C1 segment of cervical spinal cord (tissue), 14 donors: Measurements from ENCODE around the gene PLEKHM2.

Experiments
- DNase-seq, 14 donors: peaks; one replicate each; lab custom pipeline; 2025; lab: John Stamatoyannopoulos, UW

Gene PLEKHM2

DNA sequence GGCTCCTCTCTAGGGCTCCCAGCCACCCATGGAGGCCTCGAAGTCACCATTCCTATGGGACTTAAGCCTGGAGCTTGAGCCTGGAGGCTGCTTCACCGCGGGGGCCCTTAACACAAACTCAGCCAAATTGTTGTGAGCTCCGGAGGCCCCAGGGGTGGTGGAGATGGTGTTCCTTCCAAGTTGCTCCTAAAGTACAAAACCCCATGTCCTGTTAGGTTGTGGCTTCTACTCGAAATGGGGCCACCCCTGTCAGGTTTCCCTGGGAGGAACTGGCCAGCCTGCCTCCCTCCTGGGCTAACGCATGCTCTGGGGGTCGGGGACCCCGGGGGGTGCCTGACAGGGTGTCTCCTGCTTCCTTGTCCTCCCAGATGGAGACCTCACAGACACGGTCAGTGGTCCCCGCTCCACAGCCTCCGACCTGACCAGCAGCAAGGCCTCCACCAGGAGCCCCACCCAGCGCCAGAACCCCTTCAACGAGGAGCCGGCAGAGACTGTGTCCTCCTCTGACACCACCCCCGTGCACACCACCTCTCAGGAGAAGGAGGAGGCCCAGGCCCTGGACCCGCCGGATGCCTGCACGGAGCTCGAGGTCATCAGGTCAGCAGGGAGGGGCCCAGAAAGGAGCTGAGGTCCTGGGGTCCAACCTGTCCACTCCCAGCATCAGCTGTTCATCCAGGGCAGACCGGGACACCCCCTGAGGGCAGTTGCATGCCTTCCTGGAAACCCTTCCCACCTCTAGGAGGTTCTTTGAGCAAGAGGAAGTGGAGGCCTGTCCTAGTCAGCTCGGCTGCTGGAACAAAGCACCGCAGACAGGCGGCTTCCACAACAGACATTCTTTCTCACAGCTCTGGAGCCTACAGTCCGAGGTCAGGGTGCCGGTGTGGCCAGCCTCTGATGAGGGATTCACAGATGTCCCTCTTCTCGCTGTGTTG lies 41.1 kb downstream of the PLEKHM2 start:
- no peak for DNase-seq

DNA sequence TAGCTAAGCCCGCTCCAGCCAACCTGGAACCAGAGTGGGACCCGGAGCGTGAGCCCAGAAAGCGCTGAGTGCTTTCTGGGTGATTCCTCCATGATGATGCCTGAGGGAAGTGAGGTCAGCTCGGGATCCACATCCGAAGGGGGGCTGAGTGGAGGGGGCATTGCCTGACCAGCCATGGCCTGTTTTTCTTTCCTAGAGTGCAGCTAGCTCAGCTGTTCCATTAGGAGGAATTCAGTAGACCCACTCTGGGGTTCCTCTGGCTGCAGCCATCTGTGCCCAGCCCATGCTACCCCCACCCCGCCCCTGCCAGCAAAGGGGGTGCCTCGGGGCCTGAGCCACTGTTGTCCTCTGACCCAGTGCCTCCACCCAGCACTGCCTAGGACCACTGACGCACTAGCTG lies 42.4 kb downstream of the PLEKHM2 start:
- no peak for DNase-seq

DNA sequence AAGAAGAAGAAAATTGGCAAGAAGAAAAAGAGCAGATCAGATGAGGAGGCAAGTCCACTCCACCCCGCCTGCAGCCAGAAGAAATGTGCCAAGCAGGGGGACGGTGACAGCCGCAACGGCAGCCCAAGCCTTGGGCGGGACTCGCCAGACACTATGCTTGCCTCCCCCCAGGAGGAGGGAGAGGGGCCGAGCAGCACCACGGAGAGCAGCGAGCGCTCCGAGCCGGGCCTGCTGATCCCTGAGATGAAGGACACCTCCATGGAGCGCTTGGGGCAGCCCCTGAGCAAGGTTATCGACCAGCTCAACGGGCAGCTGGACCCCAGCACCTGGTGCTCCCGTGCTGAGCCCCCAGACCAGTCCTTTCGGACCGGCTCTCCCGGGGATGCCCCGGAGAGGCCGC lies 42.9 kb downstream of the PLEKHM2 start:
- no peak for DNase-seq

DNA sequence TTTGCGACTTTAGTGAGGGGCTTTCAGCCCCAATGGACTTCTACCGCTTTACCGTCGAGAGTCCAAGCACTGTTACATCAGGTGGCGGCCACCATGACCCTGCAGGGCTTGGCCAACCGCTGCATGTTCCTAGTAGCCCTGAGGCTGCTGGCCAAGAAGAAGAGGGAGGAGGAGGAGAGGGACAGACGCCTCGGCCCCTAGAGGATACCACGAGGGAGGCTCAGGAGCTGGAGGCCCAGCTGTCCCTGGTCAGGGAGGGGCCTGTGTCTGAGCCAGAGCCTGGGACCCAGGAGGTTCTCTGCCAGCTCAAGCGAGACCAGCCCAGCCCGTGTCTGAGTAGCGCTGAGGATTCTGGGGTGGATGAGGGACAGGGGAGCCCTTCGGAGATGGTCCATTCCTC lies 43.3 kb downstream of the PLEKHM2 start:
- DNase-seq = no peak

DNA sequence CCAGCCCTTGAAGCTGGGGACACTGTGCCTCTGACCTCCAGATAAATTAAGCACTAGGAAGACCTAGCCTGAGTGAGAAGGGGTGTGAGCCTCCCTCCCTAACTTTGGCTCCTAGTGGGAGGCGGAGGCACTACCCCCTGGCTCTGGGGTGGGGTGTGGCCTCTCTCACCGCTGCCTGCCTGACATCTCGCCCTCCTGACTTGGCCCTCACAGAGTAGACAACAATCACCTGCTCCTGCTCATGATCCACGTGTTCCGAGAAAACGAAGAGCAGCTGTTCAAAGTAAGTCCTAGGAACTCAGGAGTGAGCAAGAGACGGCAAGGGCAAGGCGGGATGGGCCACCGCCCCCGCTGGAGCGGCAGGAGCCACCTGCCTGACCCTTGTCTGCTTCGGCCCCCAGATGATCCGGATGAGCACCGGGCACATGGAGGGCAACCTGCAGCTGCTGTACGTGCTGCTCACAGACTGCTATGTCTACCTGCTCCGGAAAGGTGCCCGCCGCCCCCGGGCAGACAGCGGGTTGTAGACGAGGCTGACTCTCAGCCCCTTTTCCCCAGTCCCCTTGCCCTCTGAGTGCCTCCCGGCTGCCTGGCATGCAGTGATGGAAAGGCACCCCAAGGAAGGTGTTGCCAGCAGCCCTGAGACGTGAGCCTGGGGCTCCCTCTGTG lies 43.9 kb downstream of the PLEKHM2 start:
- no peak for DNase-seq

DNA sequence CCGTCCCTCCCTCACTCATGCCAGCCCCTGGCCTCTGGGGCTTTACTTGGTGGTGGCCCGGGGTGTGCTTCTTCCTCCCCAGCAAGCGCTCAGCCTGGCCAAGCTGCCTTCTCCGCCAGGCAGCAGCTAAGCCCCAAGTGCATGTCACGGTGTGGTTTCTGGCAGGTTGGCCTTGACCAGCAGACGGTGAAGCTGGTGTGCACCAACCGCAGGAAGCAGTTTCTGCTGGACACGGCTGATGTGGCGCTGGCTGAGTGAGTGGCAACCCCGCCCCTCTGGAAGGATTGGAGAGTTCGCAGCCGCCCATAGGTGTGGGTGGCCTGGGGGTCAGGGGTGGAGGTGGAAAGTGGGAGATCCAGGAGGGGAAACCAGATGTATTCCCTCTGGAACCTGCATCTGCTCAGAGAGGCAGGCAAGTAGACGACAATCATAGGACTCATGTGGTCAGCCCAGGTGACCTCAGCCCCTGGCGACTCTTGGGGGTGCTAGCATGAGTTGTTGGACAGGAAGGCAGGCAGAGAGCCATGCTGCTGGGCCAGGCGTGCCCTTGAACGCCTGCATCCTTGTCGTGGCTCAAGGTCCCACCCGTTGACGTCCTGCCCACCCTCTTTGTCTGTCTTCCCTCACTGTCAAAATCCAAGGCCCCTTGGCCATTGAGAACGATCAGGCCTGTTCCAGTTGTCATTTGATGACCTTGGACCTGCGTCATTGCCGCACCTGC lies 45.0 kb downstream of the PLEKHM2 start:
- no peak for DNase-seq

DNA sequence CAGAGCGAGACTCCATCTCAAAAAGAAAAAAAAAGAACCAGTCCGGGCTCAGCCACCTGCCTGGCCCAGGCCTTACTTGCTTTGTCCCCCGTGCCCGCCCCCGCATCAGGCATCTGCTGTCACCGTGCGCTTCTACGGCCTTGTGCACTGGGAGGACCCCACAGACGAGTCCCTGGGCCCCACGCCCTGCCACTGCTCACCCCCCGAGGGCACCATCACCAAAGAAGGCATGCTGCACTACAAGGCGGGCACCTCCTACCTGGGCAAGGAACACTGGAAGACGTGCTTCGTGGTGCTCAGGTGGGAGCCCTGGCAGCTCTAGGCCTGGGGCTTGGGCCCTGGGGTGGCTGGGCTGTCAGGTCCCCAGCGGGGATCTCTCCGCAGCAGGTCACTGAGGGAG lies 46.3 kb downstream of the PLEKHM2 start:
- DNase-seq = no peak

DNA sequence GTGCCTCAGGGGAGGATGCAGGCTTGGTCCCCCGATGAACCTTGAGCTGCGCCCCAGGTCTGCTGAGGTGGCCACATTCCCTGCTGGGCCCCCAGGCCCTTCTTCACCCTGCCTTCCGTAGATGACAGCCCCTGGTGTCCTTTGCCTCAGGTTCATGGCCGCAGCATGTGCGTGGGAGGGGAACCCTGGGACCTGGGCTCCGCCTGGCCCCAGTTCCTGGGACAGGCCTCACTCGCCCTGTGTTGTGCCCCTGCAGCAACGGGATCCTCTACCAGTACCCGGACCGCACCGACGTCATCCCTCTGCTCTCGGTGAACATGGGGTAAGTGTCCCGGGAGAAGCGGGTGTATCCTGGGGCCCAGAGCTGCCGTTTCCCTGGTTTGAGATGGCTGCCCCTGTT lies 46.8 kb downstream of the PLEKHM2 start:
- DNase-seq = no peak

DNA sequence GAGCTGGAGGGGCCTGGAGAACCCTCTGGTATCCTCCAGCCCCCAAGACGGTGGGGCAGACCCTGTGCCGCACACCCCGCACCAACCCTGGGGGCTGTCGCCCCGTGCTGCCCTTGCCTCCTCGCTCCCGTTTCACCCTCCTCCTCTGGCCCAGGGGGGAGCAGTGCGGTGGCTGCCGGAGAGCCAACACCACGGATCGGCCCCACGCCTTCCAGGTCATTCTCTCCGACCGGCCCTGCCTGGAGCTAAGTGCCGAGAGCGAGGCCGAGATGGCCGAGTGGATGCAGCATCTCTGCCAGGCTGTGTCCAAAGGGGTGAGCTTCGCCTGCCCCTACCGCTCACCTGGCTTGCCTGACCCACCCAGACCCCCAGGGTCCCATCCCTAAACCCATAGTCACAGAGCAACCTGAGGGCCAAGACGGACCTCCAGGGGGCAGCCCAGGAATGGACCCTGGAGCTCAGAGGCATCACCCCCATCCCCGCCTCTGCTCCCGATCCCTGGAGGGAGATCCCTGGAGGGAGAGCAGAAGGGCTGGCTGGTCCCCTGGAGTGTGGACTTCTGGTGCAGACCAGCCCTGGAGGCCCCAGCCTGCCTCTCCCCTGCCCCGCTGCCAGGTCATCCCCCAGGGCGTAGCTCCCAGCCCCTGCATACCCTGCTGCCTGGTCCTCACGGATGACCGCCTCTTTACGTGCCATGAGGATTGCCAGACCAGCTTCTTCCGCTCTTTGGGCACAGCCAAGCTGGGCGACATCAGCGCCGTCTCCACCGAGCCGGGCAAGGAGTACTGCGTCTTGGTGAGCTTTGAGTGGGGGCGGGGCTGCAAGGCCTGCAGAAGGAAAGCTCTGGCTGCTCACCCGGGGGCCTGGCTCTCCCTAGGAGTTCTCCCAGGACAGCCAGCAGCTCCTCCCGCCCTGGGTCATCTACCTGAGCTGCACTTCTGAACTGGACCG lies 47.9 kb downstream of the PLEKHM2 start:
- peak in 1 of 14 donors; percentile 35 for DNase-seq

DNA sequence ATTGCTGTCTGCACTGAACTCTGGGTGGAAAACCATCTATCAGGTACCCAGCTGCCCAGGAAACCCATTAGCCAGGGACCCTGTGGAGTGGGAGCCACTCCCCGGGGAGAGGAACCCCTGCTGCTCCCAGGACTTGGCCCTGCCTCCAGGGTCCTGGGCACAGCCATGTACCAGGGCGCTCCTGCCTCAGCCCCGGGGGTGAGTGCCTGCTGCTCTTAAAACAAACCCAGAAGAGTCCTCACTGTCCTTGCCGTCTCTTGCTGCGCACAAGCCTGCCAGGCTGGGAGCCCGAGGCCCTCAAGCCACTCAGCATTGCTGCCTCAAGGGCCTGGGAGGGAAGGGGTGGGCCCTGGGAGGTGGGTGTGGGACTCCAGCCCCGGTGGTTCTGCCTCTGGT lies 48.6 kb downstream of the PLEKHM2 start:
- DNase-seq = no peak

DNA sequence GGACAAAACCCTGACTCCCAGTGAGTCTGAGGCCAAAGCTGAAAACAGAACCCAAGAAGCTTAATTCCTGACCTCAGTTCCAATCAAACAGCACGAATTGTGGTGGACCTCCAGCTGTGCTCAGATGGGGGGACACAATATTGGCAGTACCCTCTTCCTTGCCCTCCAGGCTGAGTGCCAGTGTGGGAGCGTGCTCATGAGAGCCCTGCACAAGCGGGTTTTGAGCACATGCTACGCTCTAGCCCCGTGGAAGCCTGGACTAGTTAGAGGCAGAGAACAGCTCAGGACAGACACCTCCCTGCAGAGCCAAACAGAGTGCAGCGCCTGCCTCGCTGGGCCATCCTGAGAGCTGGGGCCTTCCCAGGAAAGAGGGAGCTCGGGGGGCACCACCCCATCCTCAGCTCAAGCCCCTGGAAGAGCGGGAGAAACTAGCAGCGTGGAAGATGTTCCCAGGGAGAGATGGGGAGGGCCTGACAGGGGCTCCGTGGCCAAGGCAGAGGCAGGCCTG lies 49.2 kb downstream of the PLEKHM2 start:
- DNase-seq = peak in 1 of 14 donors; percentile 20

DNA sequence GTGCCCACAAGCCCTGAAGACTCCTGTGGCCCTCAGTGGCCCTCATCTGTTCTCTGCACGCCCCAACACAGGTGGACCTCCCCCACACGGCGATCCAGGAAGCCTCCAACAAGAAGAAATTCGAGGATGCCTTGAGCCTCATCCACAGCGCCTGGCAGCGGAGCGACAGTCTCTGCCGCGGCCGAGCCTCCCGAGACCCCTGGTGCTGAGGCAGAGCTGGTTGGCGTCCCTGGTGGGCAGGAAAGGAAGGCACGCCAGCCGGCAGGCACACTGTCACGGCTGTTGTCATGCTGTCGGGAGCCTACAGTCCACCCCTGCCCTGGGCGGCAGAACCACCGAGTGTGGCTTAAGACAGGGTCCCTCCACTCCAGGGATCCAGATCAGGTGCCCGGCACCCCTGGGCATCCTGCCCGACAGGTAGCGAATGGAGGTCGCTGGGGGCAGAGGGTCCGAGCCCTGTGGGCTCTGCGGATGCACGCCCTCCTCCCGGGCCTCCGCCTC lies 49.7 kb downstream of the PLEKHM2 start:
- no peak for DNase-seq

DNA sequence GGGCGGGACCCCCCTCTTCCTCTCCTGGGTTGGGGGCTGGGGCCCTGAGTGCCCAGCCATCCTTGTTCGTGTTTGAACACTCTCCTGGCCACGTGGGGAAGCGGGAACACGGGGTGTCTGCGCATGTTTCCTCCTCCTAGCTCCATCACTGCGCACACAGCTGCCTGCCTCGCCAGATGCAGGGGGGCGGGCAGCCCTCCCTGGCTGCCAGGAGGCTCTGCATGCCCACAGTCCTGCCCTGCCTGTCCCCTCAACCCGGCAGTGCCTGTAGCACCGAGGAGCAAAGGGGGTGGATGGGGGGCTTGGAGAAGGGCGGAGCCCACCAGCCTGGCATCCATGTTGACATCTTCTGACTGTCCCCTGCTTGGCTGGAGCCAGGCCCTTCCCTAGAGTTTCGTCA lies 50.2 kb downstream of the PLEKHM2 start:
- DNase-seq = no peak

DNA sequence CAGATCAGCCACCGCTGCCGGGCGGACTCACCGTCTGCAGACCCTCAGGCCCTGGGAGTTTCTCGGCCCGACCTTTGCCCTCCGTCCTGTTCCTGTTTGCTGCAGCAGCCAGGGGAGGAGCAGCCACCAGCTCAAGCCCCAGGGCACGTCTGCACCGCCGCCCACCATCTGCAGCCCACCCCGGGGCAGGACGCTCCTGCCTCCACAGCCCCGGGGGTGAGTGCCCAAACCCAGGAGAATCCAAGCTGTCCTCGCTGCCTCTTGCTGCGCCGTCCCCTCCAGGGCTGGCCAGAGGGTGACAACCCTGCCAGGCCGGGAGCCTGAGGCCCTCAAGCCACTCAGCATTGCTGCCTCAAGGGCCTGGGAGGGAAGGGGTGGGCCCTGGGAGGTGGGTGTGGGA lies 50.8 kb downstream of the PLEKHM2 start:
- DNase-seq = no peak

DNA sequence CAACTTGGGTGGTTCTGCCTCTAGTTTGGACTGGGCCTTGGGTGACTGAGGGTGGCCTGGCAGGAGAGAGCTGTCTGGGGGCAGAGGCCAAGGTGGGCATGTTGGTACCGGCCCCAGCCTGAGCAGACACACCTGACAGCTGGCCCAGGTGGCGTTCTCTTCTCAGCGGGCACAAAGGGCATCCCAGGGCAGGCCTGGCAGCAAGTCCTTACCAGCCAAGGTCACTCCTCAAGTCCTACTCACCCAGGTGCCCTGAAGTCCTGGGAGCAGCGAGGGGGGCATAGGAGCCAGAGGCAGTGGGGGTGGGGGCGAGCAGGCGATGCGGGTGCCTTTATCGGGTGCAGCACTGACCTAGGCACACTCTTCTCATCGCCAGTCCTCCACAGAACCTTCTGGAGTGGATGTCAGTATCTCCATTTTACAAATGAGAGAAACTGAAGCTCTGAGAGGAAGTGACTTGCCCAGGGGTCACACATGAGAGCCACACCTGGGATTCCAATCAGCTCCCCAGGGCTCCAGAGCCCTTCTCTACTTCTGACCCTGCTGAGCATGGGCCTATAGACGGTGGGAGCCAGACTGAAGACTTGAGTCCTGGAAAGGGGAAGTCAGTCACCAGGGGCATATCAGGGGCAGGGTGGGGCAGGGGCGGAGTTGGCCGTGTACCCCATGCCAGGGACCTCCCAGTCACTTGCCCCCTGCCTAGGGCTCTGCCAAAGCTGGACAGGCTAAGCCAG lies 51.4 kb downstream of the PLEKHM2 start:
- no peak for DNase-seq

DNA sequence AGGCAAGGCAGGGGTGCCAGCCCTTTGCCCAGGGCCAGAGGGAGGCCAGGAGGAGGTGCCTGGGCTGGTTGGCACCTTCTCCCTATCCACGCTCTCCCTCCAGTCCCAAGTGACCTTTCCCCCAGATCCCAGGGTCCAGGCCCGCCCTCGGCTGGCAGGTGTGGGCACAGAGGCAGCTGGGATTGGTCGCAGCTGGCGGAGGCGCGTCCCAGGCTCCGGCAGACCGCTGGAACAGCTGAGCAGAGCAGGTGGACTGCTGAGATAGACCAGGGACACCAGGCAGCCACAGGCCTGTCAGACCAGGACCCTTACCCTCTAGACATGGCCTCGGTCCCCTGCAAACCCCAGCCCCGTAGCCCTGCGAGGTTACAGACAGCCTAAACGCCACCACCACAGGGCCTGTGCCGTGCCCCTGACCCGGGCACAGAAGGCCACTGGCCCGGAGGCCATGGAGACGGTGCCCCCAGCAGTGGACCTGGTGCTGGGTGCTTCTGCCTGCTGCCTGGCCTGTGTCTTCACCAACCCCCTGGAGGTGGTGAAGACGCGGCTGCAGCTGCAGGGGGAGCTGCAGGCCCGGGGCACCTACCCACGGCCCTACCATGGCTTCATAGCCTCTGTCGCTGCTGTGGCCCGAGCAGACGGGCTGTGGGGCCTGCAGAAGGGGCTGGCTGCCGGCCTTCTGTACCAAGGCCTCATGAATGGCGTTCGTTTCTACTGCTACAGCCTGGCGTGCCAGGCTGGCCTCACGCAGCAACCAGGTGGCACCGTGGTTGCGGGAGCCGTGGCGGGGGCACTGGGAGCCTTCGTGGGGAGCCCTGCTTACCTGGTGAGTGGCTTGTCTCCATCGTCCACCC lies 52.1 kb downstream of the PLEKHM2 start, which contains the start of gene SLC25A34:
SLC25A34 (plus strand) TSS at position 221 of the 854 bp plus-strand sequence; CDS start at position 449, 228 bp downstream.
- DNase-seq = peak in 1 of 14 donors; percentile 31

DNA sequence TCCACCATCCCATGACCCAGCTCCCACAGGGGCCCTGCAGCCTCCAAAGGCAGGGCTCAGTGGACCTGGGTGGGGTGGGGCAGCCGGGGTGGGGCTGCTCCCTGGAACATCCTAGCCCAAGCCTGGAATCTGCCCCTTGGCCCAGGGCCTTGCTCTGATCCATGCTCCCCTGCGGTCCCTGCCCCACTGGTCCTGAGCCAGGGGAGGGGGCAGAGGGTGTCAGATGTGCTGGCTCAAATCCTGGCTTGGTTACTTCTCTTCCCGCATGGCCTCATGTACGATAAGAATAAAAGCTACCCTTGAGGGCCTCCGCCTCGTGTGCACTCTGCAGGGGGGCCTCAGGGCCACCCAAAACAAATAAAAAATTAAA lies 52.8 kb downstream of the PLEKHM2 start:
- no peak for DNase-seq

DNA sequence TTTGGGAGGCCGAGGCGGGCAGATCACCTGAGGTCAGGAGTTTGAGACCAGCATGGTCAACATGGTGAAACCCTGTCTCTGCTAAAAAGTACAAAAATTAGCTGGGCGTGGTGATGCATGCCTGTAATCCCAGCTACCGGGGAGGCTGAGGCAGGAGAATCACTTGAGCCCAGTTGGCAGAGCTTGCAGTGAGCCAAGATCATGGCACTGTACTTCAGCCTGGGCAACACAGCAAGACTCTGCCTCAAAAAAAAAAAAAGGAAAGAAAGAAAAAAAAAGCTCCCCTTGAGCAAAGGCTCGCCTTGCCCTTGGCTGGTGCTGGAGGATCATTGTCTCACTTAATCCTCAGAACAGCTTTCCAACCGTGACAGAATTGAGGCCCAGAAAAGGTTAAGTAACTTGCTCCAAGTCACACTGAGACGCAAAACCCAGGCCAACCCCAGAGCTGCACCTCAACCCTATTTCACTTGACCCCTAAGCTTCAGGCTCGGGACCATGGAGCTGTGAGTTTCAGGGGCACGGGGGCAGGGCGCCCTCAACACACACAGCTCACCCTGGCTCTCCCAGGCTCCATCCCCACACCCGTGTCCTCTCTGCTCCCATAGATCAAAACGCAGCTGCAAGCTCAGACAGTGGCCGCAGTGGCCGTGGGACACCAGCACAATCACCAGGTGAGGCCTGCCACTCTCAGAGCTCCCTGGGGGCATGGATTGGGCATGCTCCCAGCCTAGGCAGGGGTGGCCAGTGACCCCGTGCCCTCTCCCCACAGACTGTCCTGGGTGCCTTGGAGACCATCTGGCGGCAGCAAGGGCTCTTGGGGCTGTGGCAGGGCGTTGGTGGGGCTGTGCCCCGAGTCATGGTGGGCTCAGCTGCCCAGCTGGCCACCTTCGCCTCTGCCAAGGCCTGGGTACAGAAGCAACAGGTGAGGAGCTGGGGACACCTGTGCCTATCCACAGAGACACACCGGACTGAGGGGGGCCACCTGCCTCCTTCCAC lies 53.5 kb downstream of the PLEKHM2 start:
- no peak for DNase-seq
